22Rv1 (cell line): ENCODE data around the gene OR2AJ1.

ENCODE experiments used
- CTCF ChIP-seq: fragments of 450-650 bp; IDR thresholded peaks from 2 replicates; pipeline ENCODE4 v1.5.1; 2017; ENCODE audit warnings: mild to moderate bottlenecking
- ZFX ChIP-seq: fragments of 450-650 bp; IDR thresholded peaks from 2 replicates; pipeline ENCODE4 v1.6.1; 2017; ENCODE audit warnings: antibody characterized with exemption, borderline replicate concordance

- no peak for TF ChIP-seq CTCF
- no peak for TF ChIP-seq ZFX
Measured at GRCh38 chr1:247935781-247936180, 11.1 kb downstream of the OR2AJ1 start.
